Nephron progenitor cell (in vitro differentiated cells): Measurements from ENCODE around the gene LCE2C.
"Not testable (repeated sequence)": the region's sequence is repeated elsewhere in the genome, so short reads cannot be mapped to it uniquely, and the experiment has no call there.

Experiments
- DNase-seq: peaks from one replicate; pipeline ENCODE4 v3.0.0; 2021
- H3K27ac Mint-ChIP-seq: 2 replicates; pipeline ENCODE4 v1.8.0; 2021; ENCODE audit warnings: mild to moderate bottlenecking, moderate library complexity, mixed read lengths
- H3K27me3 Mint-ChIP-seq: 2 replicates; pipeline ENCODE4 v1.8.0; 2021; ENCODE audit warnings: mild to moderate bottlenecking, low read depth, mixed read lengths; ENCODE audit not compliant: poor library complexity
- H3K36me3 Mint-ChIP-seq: 2 replicates; pipeline ENCODE4 v1.8.0; 2021; ENCODE audit warnings: low read depth, mixed read lengths
- H3K4me1 Mint-ChIP-seq: 2 replicates; pipeline ENCODE4 v1.8.0; 2021; ENCODE audit warnings: mixed read lengths
- H3K4me3 Mint-ChIP-seq: 2 replicates; pipeline ENCODE4 v1.8.0; 2021; ENCODE audit warnings: mild to moderate bottlenecking, moderate library complexity, mixed read lengths
- H3K9me3 Mint-ChIP-seq: 2 replicates; pipeline ENCODE4 v1.8.0; 2021; ENCODE audit warnings: mild to moderate bottlenecking, moderate library complexity, mixed read lengths
- CTCF ChIP-seq: fragments of 200-600 bp; sonication (generic); IDR thresholded peaks from 2 replicates; pipeline ENCODE4 v1.5.0; 2021; ENCODE audit warnings: antibody characterized with exemption

The LCE2C gene

DNA sequence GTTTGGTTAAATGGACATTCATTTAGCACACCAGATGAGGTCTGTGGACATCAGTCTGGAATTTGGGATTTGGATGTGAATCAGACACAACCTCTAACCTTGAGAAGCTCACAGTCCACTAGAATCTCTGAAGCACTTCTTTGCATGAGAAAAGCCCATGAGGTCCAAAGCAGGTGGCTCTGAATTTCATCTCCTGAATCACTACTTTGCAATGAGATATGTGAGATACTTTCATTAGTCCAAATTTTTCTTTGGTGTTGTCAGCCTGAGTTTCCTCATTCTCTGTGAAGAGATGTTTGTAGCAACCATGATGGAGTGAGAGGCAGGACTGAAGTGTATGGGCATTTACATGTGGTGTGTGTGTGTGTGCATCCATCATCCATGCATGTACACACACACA lies 28.4 kb upstream of the LCE2C start:
- no peak for DNase-seq
- TF ChIP-seq CTCF, result no peak
- H3K27ac Mint-ChIP-seq, result no peak overlapping the region
- H3K4me3 Mint-ChIP-seq, result no peak overlapping the region
- peaks cover 87% of the 10 kb centered on the region for H3K9me3 Mint-ChIP-seq
- H3K36me3 Mint-ChIP-seq, result no peaks in the 10 kb centered on the region
- H3K4me1 Mint-ChIP-seq, result no peaks in the 10 kb centered on the region
- no peaks in the 10 kb centered on the region for H3K27me3 Mint-ChIP-seq

- peak; percentile 12 for DNase-seq
- TF ChIP-seq CTCF, result peak; percentile 9
- no peak overlapping the region for H3K4me3 Mint-ChIP-seq
- no peaks in the 10 kb centered on the region for H3K4me1 Mint-ChIP-seq
- H3K27me3 Mint-ChIP-seq, result no peaks in the 10 kb centered on the region
- H3K27ac Mint-ChIP-seq, result no peak overlapping the region
- no peaks in the 10 kb centered on the region for H3K36me3 Mint-ChIP-seq
- H3K9me3 Mint-ChIP-seq, result peaks cover 85% of the 10 kb centered on the region
Observed at GRCh38 chr1:152654110-152654509, 21.0 kb upstream of the LCE2C start.

DNA sequence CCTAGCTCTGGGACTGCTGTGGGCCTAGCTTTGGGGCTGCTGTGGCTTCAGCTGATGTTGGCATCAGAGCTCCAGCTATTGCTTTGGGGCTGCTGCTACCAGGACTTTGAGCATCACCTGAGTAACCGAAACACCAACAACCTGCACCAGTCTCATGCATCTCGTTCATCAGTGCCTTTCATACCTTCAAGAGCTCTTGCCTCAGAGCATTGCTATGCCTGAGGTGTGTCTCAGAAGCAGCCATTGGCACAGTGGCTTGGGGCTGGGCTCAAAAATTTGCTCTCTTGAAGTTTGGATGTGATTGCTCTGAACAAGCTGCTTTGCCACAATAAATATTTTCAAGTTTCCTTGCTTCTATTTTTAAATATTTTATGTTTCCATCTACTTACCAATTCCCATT lies 18.6 kb upstream of the LCE2C start:
- Mint-ChIP-seq H3K27ac (no peak overlapping the region), H3K9me3 (peaks cover 80% of the 10 kb centered on the region), H3K4me3 (no peak overlapping the region), H3K36me3 (no peaks in the 10 kb centered on the region), H3K27me3 (no peaks in the 10 kb centered on the region), H3K4me1 (no peaks in the 10 kb centered on the region)
- TF ChIP-seq CTCF, result no peak
- no peak for DNase-seq

GRCh38 chr1:152657677-152658076 lies 17.4 kb upstream of the LCE2C start:
- H3K4me3 Mint-ChIP-seq, result no peak overlapping the region
- H3K36me3 Mint-ChIP-seq, result no peaks in the 10 kb centered on the region
- DNase-seq, result no peak
- H3K9me3 Mint-ChIP-seq, result peaks cover 82% of the 10 kb centered on the region
- no peak overlapping the region for H3K27ac Mint-ChIP-seq
- no peaks in the 10 kb centered on the region for H3K4me1 Mint-ChIP-seq
- no peak for TF ChIP-seq CTCF
- H3K27me3 Mint-ChIP-seq, result no peaks in the 10 kb centered on the region

DNA sequence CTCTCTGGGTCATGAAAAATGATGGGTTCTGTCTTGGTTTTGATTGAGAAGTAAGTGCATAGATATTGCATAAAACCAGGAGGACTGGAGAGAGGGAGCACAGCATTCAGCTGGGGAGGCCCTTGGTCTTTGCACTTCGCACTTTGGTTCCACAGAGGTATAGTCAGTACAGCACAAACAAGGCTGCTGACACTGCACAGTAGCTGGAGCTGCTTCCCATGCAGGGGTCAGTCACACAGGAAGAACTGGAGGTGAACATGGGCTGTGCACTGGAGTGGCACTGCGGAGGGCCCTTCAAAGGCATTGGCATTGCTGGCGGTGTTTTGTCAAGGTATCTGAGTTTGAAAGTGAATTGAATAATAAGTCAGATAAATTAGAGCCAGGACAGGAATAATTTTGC lies 16.4 kb upstream of the LCE2C start:
- no peak for DNase-seq
- no peak overlapping the region for H3K27ac Mint-ChIP-seq
- no peaks in the 10 kb centered on the region for H3K4me1 Mint-ChIP-seq
- H3K36me3 Mint-ChIP-seq, result no peaks in the 10 kb centered on the region
- H3K27me3 Mint-ChIP-seq, result no peaks in the 10 kb centered on the region
- TF ChIP-seq CTCF, result no peak
- peaks cover 84% of the 10 kb centered on the region for H3K9me3 Mint-ChIP-seq
- no peak overlapping the region for H3K4me3 Mint-ChIP-seq

DNA sequence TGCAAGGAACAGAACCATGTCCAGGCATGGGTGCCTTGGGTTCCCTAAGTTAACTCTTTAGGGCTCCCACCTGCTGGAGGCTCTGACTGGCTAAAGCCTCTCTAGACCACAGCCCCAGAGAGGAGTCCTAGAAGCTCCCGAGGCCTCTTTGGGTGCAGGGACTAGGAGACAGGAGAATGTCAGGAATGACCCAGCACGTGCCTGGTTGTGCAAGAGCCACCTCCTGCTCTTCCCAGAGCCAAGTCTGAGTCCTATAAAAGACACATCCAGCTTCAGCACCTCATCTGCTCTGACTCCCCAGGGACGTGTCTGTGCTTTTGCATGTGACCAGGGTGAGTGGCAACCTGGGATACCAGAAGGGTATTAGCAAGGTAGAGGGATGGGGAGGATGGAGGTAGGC lies 12.0 kb upstream of the LCE2C start, which contains the start of gene LCE2D:
Gene LCE2D, plus strand, starts transcription at position 283 of the 400 bp plus-strand sequence. CDS start 726 bp downstream, outside the sequence.
- TF ChIP-seq CTCF, result no peak
- Mint-ChIP-seq H3K4me3 (no peak within 1 kb of the TSS), H3K36me3 (no peaks in the 10 kb centered on the region), H3K27me3 (no peaks in the 10 kb centered on the region), H3K4me1 (no peaks in the 10 kb centered on the region), H3K27ac (no peak within 1 kb of the TSS), H3K9me3 (peaks cover 89% of the 10 kb centered on the region)
- no peak for DNase-seq

DNA sequence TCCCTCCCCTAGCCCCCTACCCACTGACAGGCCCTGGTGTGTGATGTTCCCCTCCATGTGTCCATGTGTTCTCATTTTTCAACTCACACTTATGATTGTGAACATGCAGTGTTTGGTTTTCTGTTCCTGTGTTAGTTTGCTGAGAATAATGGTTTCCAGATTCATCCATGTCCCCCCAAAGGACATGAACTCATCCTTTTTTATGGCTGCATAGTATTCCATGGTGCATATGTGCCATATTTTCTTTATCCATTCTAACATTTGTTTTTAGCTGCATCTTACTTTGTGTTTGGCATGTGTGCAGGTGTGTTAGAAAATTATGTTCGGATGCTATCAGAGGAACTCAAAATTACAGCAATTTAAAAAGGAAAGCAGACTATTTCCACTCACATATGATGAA lies 8.9 kb upstream of the LCE2C start:
- not testable (repeated sequence) for H3K4me1 Mint-ChIP-seq, H3K27me3 Mint-ChIP-seq, H3K27ac Mint-ChIP-seq, H3K36me3 Mint-ChIP-seq, DNase-seq, H3K4me3 Mint-ChIP-seq
- peaks cover 91% of the 10 kb centered on the region for H3K9me3 Mint-ChIP-seq
